ENCODE measurements around the gene RANBP10. TPM values are rescaled to one million over a fixed set of nuclear protein-coding genes. Genes with fewer than 3 reads are reported as not detected.

The RANBP10 gene
- total RNA-seq, 1 experiment from 2014 or later: 13.4 TPM

DNA sequence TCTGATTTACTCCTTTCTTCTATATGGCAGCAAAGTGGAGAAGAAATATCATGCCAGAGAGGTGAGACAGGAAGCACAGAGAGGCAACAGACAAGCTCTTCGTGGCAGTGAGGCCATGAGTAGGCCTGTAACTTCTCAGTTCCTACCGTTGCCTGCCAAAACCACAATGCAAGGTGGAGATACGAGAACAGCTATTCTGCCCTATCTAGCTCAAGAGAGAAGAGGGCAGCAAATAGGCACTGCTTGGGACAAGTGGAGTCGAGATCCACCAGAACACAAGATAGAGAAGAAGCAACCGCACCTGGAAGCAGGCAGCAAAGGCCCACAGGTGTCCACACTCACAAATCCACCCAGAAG, 24.8 kb downstream of the RANBP10 start:
- no peak for TF ChIP-seq SIN3A (IDR thresholded peaks at IDR 0.05; ENCODE audit: borderline replicate concordance, insufficient read depth, low read depth, low read length)
- no peak for TF ChIP-seq TCF7L2 (IDR thresholded peaks at IDR 0.05; ENCODE audit: low read depth, low read length)
- TF ChIP-seq POLR2AphosphoS5 (IDR thresholded peaks at IDR 0.05; ENCODE audit: low read depth, low read length): no peak
- TF ChIP-seq, protein P1, sequence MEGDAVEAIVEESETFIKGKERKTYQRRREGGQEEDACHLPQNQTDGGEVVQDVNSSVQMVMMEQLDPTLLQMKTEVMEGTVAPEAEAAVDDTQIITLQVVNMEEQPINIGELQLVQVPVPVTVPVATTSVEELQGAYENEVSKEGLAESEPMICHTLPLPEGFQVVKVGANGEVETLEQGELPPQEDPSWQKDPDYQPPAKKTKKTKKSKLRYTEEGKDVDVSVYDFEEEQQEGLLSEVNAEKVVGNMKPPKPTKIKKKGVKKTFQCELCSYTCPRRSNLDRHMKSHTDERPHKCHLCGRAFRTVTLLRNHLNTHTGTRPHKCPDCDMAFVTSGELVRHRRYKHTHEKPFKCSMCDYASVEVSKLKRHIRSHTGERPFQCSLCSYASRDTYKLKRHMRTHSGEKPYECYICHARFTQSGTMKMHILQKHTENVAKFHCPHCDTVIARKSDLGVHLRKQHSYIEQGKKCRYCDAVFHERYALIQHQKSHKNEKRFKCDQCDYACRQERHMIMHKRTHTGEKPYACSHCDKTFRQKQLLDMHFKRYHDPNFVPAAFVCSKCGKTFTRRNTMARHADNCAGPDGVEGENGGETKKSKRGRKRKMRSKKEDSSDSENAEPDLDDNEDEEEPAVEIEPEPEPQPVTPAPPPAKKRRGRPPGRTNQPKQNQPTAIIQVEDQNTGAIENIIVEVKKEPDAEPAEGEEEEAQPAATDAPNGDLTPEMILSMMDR (IDR thresholded peaks at IDR 0.05): no peak
- TF ChIP-seq, protein P2, sequence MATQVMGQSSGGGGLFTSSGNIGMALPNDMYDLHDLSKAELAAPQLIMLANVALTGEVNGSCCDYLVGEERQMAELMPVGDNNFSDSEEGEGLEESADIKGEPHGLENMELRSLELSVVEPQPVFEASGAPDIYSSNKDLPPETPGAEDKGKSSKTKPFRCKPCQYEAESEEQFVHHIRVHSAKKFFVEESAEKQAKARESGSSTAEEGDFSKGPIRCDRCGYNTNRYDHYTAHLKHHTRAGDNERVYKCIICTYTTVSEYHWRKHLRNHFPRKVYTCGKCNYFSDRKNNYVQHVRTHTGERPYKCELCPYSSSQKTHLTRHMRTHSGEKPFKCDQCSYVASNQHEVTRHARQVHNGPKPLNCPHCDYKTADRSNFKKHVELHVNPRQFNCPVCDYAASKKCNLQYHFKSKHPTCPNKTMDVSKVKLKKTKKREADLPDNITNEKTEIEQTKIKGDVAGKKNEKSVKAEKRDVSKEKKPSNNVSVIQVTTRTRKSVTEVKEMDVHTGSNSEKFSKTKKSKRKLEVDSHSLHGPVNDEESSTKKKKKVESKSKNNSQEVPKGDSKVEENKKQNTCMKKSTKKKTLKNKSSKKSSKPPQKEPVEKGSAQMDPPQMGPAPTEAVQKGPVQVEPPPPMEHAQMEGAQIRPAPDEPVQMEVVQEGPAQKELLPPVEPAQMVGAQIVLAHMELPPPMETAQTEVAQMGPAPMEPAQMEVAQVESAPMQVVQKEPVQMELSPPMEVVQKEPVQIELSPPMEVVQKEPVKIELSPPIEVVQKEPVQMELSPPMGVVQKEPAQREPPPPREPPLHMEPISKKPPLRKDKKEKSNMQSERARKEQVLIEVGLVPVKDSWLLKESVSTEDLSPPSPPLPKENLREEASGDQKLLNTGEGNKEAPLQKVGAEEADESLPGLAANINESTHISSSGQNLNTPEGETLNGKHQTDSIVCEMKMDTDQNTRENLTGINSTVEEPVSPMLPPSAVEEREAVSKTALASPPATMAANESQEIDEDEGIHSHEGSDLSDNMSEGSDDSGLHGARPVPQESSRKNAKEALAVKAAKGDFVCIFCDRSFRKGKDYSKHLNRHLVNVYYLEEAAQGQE (IDR thresholded peaks at IDR 0.05; ENCODE audit: insufficient read depth in 1 of 2, low read depth in 2 of 2, low read length in 1 of 2): no peak
- BruUV-seq (replicated peaks): no TSS peak
- H3K9me3 ChIP-seq (ENCODE audit: control insufficient read depth, insufficient read depth, low read depth, low read length): no peaks in the 10 kb centered on the region
- ChIA-PET POLR2A (no interaction called here), CTCF (interaction anchor here (0.6 kb wide), 1 partner anchor 35 kb away, joined by 7 read pairs; no protein-coding TSS in a partner anchor)
- in situ Hi-C loops (cut with HindIII; ENCODE audit: low pct_unique_long_range_greater_than_20kb, low sequenced_read_pairs) (no loop called here), intact Hi-C loops (cut with micrococcal nuclease; ENCODE audit: unreplicated experiment) (no loop called here)
- H3K36me3 ChIP-seq (ENCODE audit: control insufficient read depth, insufficient read depth, low read length): no peaks in the 10 kb centered on the region
- no peak overlapping the region for H3K4me3 ChIP-seq (ENCODE audit: low read depth in 2 of 2, low read length in 2 of 2)
- no peak overlapping the region for H3K27ac ChIP-seq (ENCODE audit: low read length)
- no peaks in the 10 kb centered on the region for H3K27me3 ChIP-seq (ENCODE audit: control insufficient read depth, insufficient read depth, low read length)
- 0 out of 2 replicates have a peak, but pooled peaks cover 2% of the 10 kb centered on the region for H3K4me1 ChIP-seq (ENCODE audit: control insufficient read depth, insufficient read depth, low read length)
- DNase-seq (ENCODE audit: low read depth, low spot score): no peak
- ATAC-seq: no peak

DNA sequence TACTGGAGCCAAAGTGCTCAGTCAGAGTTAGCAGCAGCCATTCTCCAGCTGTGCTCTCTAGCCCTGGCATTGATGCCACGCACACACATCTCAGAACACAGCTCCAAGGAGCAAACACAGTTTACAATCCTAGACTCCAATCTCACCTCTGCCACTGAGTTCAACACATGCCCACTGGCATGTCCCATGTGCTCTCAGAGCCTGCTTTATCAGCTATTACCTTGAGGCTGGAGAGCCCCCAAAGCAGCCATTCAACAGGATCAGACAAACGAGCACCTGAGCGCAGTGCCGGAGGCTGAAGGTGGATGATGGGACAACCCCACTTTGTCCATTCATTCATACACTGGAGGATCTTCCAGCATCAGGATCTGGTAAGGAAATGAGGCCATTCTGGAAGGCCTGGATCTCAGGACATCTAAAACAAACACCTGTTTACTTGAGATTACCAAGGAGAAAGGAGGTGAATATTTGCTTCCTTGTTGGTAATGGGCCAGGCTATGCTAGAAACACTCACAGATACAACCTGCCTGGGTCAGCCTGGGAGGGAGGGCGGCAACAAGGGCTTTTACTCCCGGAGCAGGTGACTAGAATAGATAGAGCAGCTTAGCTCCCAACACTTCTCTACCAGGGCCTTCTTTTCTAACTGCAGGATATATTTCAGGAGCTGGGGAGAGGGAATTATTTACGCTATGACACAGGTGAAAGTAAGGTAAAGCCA, 25.4 kb downstream of the RANBP10 start:
- Histone ChIP-seq H3K27me3 (ENCODE audit: control insufficient read depth, insufficient read depth, low read length) (no peaks in the 10 kb centered on the region), H3K4me3 (ENCODE audit: low read depth in 2 of 2, low read length in 2 of 2) (no peak overlapping the region), H3K4me1 (ENCODE audit: control insufficient read depth, insufficient read depth, low read length) (0 out of 2 replicates have a peak, but pooled peaks cover 2% of the 10 kb centered on the region), H3K9me3 (ENCODE audit: control insufficient read depth, insufficient read depth, low read depth, low read length) (no peaks in the 10 kb centered on the region), H3K27ac (ENCODE audit: low read length) (no peak overlapping the region), H3K36me3 (ENCODE audit: control insufficient read depth, insufficient read depth, low read length) (no peaks in the 10 kb centered on the region)
- ChIA-PET POLR2A (no interaction called here), CTCF (no interaction called here)
- no peak for TF ChIP-seq POLR2AphosphoS5 (IDR thresholded peaks at IDR 0.05; ENCODE audit: low read depth, low read length)
- TF ChIP-seq, protein P2 (IDR thresholded peaks at IDR 0.05; ENCODE audit: insufficient read depth in 1 of 2, low read depth in 2 of 2, low read length in 1 of 2): no peak
- TF ChIP-seq SIN3A (IDR thresholded peaks at IDR 0.05; ENCODE audit: borderline replicate concordance, insufficient read depth, low read depth, low read length): no peak
- intact Hi-C loops (cut with micrococcal nuclease; ENCODE audit: unreplicated experiment): no loop called here
- in situ Hi-C loops (cut with HindIII; ENCODE audit: low pct_unique_long_range_greater_than_20kb, low sequenced_read_pairs): no loop called here
- DNase-seq (ENCODE audit: low read depth, low spot score) (no peak), ATAC-seq (no peak)
- BruUV-seq (replicated peaks): no TSS peak
